Fibroblast of skin of abdomen (primary cell): Measurements from ENCODE around the gene UBE2S.
"Not testable (repeated sequence)": the region's sequence is repeated elsewhere in the genome, so short reads cannot be mapped to it uniquely, and the experiment has no call there.

ENCODE experiments used
- DNase-seq: peaks from one replicate; pipeline ENCODE4 v3.0.0-alpha.2; 2013

Gene UBE2S

DNA sequence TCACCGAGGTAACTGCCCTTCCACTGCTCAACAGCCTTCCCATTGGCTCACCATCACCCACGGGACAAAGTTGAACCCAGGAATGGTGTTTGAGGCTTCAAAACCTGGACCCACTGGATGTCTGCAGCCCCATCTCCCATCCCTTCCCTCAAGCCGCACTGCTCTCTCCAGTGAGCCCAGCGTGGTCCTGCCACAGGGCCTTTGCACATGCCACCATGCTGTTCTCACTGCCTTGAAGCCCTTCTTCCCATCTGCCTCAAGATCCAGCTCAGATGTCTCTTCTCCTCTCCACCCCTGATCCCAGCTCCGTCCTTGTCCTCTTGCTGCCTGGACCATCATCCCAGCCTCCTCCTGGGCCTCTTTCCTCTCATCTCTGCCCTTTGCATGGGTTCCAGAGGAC lies 31.5 kb upstream of the UBE2S start:
- no peak for DNase-seq

DNA sequence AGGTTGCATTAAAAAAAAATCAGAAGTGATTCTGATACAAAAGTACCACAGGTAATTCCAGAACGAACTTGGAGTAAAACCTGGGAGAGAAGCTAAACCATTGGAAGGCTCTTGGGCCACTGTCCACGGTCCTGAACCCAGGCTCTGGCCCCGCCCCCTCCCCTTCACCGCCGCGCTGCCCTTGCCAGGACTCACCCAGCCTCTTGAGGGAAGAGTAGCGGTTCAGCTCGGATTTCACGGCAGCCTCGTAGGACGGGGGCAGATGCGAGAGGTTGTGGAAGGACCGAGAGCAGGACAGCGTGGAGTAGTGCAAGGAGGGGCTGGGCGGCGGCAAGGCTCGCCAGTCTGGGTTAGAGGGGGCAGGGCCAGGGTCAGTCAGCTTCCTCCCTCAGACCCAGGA lies 29.8 kb upstream of the UBE2S start:
- peak; percentile 48 for DNase-seq

- DNase-seq = no peak
These were observed 29.3 kb upstream of the UBE2S start for GRCh38 chr19:55436847-55437246.

DNA sequence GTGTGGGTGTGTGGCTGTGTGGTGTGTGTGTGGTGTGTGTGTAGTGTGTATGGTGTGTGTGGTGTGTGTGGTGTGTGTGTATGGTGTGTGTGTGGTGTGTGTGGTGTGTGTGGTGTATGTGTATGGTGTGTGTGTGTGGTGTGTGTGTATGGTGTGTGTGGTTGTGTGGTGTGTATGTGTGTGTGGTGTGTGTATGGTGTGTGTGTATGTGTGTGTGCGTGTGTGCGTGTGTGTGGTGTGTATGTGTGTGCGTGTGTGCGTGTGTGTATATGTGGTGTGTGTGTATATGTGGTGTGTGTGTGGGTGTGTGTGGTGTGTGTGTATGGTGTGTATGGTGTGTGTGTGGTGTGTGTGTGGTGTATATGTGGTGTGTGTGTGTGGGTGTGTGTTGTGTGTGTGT lies 27.4 kb upstream of the UBE2S start:
- no peak for DNase-seq

- DNase-seq = no peak
These were observed 26.9 kb upstream of the UBE2S start for GRCh38 chr19:55434356-55434919.

DNA sequence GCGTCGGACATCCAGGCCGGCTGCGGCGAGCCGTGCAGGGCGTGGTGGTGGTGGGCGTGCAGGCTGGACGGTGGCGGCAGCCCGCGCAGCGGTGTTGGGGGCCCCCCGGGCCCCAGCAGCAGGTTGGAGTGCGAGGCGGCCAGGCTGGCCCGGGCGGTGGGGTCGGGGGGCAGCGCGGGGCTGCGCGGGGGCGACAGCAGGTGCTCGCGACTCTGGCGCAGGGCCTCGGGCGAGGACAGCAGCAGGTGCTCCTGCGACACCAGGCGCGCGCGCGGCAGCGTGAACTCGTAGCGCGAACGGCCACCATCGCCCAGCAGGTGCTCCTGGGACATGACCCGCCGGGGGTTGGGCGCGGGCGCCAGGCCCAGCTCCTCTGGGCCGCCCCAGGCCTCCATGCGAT lies 25.7 kb upstream of the UBE2S start:
- DNase-seq = no peak

GRCh38 chr19:55432241-55432959 lies 24.8 kb upstream of the UBE2S start:
- no peak for DNase-seq

- no peak for DNase-seq
These were observed 23.6 kb upstream of the UBE2S start for GRCh38 chr19:55431183-55431582.

DNA sequence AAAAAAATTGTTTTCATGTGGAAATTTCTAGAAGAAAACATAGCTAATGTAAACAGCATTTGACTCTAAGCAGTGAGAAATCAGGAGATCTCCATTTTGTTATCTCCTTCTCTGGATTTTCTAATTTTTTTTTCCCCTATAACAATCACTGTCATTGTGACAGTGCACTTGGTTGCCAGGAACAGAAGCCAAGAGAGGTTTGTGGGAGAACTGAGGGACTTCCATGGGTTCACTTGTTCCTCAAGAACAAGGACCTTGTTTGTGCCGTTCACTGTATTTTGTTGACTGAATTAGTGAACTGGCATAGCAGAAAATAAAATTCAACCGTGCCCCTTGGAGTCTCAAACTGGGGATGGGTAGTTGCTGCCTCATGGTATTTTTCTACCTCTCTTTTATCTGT lies 18.5 kb upstream of the UBE2S start:
- no peak for DNase-seq

- DNase-seq = no peak
These were observed 16.9 kb upstream of the UBE2S start for GRCh38 chr19:55424518-55424917.

DNA sequence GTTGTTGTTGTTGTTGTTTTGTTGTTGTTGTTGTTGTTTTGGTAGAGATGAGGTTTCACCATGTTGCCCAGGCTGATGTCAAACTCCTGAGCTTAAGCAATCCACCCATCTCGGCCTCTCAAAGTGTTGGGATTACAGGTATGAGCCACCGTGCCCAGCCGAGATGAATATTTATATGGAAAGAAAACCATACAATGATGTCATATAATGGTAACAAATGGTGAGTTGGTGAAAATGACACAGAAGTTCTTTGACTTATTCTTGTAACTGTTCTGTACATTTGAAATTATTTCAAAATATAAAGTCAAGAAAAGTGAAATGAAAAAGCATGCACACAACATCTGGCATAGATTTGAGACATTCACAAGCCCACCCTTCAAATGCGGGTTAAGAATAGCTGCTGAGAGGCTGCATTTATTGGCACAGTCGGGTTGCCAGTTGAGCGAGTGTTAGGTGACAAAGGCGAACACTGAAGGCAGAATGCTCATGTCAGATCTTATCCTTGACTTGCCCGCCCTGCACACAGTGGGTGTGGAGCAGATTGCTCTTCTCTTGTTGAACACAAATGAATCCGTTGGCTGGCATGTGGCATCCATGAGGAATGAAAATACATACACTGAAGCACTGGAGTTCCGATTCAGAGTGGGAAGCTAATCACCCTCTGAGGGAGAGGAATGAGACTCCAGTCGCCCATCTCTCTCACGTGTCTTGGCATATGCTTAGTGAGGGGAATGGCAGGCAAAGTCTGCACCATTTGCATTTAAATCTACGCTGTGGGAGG lies 15.8 kb upstream of the UBE2S start:
- DNase-seq = no peak

GRCh38 chr19:55421281-55421680 lies 13.7 kb upstream of the UBE2S start:
- not testable (repeated sequence) for DNase-seq

GRCh38 chr19:55419624-55420236 lies 12.1 kb upstream of the UBE2S start:
- no peak for DNase-seq

DNA sequence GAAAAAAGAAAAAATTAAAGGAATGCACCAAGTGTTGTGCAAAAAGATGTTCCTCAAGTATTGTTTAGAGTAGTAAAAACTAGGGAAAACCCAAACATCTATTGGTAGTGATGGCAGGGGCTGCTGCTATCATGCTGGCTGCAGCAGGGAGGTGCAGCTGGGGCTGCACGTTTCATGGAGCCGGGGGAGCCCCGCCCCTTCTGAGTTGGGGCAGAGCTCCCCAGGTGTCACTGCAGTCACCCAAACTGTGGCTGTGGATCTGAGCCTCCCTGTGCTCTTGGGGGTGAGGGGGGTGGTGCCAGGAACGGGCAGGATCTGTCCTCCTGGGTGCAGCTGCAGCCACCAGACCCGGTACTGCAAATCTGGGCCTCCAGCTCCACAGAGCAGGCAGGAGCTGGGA lies 11.5 kb upstream of the UBE2S start:
- no peak for DNase-seq

DNA sequence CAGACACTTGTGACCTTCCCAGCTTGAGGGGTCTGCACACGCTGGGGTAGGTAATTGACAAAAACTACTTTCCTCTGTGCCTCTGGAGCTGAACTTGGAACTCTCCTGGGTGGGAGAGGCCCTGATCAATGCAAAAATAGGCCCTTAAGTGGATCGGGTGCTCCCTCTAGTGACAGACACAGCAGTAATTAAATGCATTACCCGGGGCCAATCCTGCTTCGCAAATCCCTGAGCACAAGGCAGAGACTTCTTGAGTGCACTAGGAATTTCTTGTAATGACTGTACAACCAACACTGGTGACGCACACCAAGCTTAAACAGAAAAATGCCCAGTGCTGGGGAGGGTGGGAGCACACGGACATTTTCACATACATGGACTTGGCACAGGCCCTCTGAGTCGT lies 10.6 kb upstream of the UBE2S start:
- DNase-seq = peak; percentile 78

DNA sequence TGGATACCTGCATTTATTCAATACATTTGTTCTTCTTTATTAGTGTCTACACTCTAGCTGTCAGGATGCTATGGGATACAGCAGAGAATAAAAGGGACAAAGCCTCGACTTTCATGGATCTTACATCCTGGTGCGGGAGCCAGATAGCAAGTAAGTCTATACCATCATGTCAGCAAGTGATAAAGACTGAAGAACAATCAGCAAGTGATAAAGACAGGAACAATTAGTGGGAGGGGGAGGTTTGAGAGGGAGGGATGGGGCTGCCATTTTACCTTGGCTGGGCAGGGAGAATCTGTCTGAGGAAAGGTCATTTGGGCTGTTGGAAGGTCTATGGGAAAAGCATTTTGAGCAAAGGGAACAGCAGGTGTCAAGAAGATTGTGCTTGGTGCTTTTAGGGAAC lies 2.6 kb upstream of the UBE2S start:
- no peak for DNase-seq

DNA sequence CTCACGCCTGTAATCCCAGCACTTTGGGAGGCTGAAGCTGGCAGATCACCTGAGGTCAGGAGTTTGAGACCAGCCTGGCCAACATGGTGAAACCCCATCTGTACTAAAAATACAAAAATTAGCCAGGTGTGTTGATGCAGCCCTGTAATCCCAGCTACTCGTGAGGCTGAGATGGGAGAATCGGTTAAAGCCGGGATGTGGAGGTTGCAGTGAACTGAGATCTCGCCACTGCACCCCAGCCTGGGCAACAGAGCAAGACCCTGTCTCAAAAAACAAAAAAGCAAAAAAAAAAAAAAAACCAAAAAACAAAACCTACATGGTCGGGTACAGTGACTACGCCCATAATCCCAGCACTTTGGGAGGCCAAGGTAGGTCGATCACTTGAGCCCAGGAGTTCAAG lies 1.6 kb upstream of the UBE2S start:
- DNase-seq = not testable (repeated sequence)

GRCh38 chr19:55408533-55408872 lies 915 bp upstream of the UBE2S start:
- DNase-seq = no peak

DNA sequence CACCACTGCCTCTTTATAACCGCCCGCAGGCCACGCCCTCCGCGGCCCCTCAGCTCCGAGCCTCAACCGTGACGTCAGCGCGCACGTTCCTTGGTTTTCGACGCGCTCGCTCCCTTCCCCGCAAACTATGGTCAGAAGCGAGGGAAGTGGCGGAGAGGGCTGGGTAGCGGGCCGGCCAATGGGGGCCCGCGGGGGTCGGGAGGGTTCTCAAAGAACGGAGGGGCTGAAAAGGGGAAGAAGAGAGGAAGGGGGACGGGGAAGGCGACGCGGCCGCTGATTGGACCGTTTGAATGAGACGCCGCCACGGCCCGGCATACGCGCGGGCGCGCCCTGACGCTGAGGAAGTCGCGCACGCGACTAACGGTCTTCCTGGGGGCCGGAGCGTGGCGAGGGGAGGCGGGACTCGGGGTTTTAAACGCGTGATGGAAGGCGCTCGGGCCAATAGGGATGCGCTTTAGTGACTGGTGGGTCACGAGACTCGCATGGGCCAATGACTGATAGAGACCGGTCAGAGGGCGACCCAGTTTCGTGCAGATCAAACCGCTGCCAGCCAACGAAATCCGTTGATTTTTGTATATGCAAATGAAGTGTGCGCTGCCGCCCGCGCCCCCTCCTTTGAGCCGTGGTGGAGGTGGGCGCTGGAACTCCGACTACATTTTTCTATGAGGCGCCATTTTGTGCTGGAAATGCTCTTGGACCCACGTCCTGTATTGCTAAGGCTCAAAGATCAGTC lies 378 bp upstream of the UBE2S start:
- DNase-seq = peak; percentile 100

GRCh38 chr19:55406826-55407549 lies 600 bp downstream of the UBE2S start:
- DNase-seq = peak; percentile 17

DNA sequence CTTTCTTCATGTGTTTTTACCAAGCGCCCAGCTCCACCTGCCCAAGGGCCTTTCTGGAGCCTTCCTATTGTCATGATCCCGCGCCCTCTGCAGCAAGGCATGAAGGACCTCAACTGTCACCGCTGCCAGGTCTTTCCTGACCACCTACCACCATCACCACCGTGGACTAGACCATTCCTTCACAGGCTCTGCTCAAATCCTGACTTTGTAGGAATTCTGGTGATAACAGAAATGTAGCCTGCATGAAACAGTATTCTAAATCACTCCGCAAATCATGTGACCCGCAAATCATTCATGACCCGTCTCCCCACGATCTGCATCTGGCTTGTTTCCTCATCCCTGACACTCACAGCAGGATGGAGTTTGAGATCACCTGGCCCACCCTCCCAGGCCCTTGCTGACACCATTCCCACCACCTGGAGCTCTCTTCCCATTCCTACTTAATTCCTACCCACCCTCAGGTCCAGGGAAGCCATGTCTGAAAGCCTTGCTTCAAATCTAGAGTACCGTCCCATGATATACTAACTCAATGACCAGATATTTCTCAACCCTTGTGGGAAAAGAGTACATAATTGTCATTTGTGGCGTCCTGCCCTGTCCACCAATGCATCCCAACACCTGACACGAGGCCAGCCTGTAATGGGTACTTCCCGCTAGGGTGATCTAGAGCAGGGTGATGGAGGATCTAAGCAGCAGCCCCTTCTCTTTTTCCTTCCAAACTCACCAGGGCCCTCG lies 1.3 kb downstream of the UBE2S start:
- no peak for DNase-seq

- no peak for DNase-seq
These were observed 1.9 kb downstream of the UBE2S start for GRCh38 chr19:55405638-55406037.
